ENCODE results near the gene STRN4.

- TF ChIP-seq CTCF (conservative IDR thresholded peaks at IDR 0.05; ENCODE audit: low read depth, low read length) (no peak), EZH2 (IDR thresholded peaks at IDR 0.05; ENCODE audit: borderline replicate concordance, low read depth, low read length, poor library complexity, severe bottlenecking) (no peak)
These were observed 23.7 kb downstream of the STRN4 start for GRCh38 chr19:46722421-46723022.

Measured in A673 (cell line).